NCI-H774 (cell line): ENCODE measurements around the gene SERPINA9.
A peak's percentile ranks its signal among the peaks of the same experiment; 100 is the strongest.
"Not testable (repeated sequence)": the region's sequence is repeated elsewhere in the genome, so short reads cannot be mapped to it uniquely, and the experiment has no call there.

ENCODE experiments used
- DNase-seq: peaks from one replicate; lab custom pipeline; 2025; lab: John Stamatoyannopoulos, UW

The SERPINA9 gene

DNA sequence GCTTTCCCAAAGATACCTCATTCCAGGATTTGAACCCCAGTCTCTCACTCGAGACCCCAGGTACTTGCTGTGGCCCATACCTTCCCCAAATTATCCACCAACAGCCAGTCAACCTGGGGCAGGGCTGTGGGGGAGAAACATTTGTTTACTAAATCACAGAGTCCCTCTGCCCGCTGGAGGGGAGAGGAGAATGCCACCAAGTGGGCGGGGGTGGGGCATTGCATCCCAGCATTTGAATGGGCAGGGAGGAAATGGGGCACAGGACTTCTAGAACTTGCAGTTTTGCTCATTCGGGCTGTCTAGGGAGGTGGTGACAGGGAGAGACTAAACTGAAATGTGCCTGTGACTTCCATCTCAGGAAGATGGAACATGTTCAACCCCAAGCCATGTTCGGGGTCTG, 10.9 kb upstream of the SERPINA9 start:
- no peak for DNase-seq

DNA sequence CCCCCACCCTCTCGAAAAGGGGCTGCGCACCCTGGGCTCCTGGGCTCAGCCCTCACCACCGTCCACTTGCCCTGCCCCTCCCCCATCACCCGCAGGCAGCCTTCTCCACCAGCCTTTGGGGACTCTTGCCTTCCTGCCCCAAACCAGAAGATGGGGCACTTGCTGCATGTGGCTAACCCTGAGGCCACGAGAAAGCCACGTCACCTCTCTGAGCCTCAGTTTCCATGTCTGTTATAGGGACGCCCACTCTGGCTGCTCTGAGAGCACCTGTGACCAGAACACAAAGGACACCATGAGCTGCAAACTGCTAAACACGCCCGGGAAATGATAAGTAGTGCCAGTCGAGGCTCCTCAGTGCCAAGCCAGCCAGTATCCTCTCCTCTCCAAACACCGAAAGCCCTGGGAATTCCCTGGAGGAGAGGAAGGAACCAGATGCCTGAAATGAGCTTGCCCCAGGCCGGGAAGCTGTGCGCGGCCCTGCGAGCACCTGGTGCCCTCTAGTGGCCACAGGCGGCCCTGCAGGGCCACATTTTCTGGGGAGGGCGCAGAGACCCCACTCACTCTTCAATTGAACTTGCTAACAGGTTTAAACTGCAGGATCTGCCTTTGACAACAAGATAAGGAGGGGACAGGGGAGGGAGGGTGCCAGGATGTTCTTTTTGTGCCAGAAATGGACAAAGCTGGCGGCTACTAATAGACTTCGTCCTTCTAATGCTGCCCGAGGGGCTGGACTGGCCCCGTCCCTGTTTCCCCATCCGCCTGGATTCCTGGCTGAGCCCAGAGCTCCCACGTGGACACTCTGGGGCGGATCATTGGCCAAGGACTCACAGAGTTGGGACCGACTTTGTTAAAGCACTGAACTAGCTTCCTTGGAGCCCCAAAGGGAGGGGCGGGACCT, 10.2 kb upstream of the SERPINA9 start:
- peak; percentile 53 for DNase-seq

GRCh38 chr14:94484481-94484880, 8.5 kb upstream of the SERPINA9 start:
- no peak for DNase-seq

DNA sequence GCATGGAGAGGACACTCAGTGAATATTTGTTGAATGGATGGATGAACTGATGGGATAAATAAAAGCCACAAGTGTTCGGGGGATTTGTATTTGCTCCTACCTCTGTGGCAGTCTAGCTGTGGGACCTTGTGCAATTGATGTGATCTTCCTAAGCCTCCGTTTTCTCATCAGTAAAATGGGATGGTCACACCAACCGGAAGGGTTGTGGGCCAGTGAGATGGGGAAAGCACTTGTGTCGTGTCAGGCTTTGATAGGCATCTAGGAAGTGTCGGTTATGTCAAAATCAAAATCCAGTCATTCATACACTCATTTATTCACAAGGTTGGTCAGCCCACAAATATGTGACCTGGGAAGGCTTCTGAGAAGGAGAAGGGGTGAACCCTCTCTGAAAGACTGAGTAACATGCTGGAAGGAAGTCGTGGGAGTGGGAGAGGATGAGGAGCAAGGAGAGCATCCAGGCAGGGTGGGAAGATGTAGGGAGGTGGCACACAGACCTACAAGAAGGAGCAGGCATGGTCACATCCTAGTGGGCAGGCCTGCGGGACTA, 7.8 kb upstream of the SERPINA9 start:
- DNase-seq = no peak

GRCh38 chr14:94483071-94483451, 7.1 kb upstream of the SERPINA9 start:
- DNase-seq = no peak

DNA sequence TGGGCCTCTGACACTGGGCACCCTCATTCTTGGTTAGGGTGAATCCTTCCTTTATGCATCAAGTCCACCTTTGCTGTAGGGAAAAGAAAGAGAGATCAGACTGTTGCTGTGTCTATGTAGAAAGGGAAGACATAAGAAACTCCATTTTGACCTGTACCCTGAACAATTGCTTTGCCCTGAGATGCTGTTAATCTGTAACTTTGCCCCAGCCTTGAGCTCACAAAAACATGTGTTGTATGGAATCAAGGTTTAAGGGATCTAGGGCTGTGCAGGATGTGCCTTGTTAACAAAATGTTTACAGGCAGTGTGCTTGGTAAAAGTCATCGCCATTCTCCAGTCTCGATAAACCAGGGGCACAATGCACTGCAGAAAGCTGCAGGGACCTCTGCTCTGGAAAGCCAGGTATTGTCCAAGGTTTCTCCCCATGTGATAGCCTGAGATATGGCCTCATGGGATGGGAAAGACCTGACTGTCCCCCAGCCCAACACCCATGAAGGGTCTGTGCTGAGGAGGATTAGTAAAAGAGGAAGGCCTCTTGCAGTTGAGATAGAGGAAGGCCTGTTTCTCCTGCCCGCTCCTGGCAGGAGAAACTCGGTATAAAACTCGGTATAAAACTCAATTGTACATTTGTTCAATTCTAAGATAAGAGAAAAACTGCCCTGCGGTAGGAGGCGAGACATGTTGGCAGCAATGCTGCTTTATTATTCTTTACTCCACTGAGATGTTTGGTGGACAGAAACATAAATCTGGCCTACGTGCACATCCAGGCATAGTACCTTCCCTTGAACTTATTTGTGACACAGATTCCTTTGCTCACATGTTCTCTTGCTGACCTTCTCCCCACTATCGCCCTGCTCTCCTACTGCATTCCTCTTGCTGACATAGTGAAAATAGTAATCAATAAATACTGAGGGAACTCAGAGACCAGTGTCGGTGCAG, 6.4 kb upstream of the SERPINA9 start:
- not testable (repeated sequence) for DNase-seq

DNA sequence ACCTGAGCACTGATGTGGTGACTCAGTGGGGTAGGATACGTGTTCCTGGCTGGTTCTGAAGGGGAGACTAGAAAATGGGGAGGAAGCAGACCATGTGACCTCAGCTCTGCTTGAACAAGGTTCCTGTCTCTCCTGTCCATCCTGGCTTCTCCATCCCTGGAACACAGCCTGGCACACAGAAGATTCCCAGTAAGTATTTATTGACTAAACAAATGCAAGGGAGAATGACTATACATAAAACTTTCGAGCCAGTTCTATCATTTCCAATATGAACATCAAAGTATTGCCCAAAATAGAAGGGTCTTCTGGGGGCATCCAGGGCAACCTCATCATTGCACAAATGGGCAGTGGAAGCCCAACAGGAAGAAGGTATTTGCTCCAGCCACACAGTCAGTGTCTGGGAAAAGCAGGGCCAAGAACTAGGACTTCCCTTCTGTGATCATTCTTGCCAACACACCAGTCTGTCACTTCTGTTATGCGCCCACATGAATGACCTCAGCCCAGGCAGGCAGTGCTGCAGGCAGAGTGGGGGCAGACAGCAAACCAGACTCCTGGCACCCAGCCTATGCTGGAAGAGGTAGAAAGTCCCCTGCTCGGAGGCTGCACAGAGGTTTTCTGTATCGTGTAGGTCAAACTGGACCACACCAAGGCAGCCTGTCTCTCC, 5.6 kb upstream of the SERPINA9 start:
- DNase-seq = no peak

DNA sequence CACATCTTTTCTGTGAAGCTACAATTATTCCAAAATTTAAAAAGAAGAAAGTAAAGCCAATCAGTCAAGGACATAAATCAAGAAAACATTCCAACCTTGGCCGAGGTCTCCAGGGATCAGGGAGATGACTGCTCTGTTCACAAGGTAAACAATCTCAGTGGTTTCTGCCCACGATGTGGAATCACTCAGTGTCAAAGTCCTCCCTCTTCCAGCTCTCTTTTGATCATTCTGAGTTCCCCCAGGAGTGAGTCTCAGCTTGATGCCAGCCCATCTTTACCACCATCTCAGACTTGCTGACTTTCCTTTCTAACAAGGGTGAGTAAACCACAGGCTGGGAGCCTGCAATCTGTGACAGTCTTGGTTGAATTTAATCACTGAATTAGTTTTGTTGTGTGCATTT, 4.8 kb upstream of the SERPINA9 start:
- DNase-seq = no peak

DNA sequence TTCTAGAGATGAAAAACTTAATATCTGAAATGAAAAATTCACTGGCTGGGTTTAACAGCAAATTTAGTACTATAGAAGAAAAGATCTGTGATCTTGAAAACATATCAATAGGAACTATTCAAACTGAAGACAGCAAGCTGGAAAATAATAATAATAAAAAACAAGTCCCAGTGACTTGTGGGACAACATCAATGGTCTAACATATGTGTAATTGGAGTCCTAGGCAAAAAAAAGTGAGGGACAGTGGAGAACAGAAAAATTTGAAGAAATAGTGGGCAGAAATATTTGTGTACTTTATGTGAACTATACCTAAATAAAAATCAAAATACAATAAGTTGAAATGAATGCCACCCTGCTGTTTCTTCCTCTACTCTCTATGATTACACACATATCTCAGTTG, 2.4 kb upstream of the SERPINA9 start:
- DNase-seq = no peak

DNA sequence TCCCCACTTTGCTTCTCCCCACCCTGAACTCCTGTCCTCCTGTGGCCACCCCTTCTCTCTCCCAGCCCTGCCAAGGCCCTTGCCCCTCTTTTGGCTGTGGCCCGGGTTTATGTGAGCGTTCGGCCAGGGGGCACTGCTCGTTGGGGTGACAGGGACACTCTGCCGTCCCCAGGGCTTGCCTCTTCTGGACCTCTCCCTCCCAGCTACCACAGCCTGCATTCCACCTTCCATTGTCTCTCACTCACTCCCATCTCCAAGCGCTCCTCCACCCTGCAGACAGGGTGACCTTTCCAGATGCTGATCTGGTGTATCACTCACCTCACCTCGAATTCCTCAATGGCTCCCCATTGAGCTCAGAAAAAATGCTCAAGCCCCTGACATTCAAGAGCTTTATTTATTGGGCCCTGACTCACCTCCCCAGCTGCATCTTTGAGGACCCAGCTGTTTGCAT, 1.4 kb downstream of the SERPINA9 start:
- no peak for DNase-seq

- no peak for DNase-seq
Measured at GRCh38 chr14:94473666-94474410, 2.2 kb downstream of the SERPINA9 start.

DNA sequence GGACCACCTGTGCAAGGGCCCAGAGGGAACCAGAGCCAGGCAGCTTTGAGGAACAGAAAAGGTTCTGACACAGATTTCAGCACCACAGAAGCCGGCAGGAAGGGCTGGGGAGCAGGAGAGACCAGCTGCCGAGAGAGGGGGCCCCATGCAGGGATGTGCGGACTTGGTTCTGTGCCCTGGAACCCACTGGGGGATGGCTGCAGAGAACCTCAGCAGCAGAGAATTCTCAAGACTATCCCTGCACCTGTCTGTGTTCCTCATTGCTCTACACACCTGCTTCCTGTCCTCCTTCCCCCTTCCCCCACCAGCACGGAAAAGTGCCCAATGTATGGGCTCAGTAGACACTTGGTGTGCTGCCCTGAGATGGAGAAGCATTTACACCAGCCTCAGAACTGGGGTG, 3.2 kb downstream of the SERPINA9 start:
- no peak for DNase-seq

GRCh38 chr14:94471045-94471444, 5.0 kb downstream of the SERPINA9 start:
- no peak for DNase-seq

DNA sequence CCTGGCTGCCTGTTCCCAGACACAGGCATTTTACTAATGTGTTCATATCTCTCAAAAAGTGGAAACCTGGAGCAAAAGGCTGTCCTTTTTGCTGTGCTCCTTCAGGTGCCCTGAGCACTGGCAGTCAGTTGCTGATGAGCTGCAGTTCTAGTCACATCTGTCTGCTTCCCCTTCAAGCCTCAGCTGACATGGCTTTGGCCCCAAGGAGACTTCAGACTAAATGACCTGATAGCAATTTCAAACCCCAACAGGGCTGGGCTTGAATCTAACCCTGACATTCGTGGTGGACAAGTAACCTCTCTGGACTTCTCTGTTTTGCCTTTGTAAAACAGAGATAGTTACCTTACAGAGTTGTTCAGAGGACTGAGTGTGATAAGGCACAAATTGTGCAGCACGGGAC, 5.7 kb downstream of the SERPINA9 start:
- DNase-seq = no peak

- DNase-seq = no peak
Measured at GRCh38 chr14:94469261-94469660, 6.7 kb downstream of the SERPINA9 start.

DNA sequence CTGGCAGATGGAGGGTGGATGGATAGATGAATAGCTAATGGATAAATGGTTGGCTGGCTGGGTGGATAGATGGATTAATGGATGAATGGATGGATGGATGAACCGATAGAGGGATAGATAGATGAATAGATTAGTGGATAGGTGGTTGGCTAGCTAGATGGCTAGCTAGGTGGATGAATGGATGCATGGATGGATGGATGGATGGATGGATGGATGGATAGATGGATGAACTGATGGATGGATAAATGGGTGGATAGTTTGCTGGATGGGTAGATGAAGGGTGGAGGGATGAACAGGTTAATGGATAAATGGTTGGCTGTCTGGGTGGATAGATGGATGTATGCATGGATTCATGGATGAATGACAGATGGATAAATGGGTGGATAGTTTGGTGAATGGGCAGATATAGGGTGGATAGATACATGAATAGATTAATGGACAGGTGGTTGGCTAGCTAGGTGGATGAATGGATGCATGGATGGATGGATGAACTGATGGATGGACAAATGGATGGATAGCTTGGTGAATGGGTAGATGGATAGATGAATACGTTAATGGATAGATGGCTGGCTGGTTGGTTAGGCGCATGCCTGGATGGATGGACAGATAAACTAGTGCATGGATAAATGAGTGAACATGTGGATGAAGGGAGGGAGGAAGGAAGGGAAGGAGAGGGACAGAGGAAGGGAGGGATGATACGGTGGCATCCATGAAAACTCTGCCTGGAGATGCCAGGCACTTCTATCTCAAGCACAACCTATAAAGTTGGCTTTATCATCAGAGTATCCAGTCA, 8.1 kb downstream of the SERPINA9 start:
- DNase-seq = no peak

- no peak for DNase-seq
Measured at GRCh38 chr14:94466706-94467370, 9.2 kb downstream of the SERPINA9 start.

DNA sequence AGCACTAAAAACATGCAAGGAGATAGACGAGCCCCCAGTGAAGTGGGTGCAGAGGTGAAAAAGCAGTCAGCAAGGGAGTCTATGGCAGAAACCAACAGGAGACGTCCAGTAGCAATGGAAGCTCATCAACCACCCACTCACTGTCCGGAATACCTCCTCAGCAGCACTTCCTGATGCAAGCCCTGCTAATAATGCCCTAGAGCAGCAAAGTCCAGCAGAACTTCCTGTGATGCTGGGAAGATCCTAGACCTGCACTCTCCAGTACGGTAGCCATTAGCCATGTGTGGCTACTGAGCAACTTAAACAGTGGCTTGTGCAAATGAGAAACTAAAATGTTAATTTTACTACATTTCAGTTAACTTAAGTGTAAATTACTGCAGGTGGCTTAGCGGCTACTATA, 11.0 kb downstream of the SERPINA9 start:
- no peak for DNase-seq

DNA sequence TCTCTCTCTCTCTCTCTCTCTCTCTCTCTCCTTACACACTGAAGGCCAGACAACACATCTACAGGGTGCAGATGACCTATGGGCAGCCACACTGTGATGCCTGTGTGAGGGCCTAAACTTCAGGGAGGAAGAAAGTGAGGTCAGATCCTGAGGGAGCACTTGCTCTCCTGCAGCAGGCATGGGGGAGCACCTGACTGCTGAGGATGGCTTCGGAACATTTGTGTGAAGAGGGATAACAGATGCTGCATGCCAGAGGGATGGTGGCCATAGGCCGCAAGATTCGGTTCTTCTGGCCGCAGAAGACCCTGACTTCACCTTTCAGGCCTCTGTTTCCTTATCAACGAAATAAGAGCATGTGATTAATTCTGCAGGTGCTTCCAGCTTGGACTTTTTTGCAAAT, 11.7 kb downstream of the SERPINA9 start:
- DNase-seq = no peak
